Measurements from ENCODE around the gene DOK6.
"Not testable (repeated sequence)": the region's sequence is repeated elsewhere in the genome, so short reads cannot be mapped to it uniquely, and the experiment has no call there.

The DOK6 gene

DNA sequence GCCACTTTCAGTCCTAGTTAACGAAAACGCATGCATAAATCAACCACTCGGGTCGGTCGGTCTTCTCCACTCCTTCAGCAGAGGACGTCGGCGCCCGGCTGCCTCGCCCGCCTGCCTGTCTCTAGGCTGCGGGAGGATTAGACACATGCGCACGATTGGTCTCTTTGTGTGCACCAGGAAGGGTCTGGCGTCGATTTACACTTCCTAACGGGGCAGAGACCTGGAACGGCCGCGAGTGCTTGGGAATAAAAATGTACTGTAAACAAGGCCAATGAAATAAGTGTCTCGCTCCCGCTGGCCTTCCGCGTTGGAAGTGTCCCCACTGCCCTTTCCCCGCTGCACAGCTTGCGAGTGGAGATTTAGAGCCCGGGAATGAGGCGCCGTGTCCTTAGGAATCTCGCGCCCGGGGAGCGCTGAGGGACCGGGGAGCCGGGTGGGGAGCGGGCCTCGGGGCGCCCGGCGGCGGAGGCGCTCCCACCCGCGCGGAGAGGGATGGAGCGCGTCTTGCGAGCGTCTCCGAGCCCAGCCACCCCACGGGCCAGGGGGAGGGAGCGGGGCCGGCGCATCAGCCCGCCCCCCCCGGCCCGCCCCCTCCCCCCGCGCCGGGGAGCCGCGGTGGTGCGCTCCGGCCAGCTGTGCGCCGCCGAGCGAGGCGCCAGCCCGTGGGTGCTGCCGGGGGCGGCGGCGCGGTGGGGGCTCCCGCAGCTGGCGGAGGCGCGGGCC is at the start of gene DOK6:
DOK6 (plus strand) TSS at position 636 of the 723 bp plus-strand sequence.
- peak; percentile 7 for DNase-seq (ENCODE audit: low read depth)

DNA sequence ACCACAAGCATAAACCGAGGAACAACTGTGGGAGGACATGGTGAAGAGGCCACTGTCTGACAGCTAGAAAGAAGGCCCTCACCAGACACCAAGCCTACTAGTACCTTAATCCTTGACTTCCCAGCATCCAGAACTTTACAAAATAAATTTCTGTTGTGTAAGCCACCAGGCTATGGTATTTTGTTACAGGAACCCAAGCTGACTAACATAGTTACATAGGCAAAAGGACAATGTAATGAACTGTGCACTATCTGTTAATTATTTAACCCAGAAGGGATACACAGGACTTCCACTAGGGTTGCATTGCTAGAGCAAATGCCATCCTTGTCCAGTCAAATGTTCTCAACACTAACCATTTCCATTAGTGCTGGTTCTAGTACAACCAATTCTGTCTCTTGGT is 47.7 kb upstream of the DOK6 start:
- no peak for DNase-seq (ENCODE audit: low read depth)

GRCh38 chr18:69357590-69357989 is 43.1 kb upstream of the DOK6 start:
- DNase-seq (ENCODE audit: low read depth): no peak

DNA sequence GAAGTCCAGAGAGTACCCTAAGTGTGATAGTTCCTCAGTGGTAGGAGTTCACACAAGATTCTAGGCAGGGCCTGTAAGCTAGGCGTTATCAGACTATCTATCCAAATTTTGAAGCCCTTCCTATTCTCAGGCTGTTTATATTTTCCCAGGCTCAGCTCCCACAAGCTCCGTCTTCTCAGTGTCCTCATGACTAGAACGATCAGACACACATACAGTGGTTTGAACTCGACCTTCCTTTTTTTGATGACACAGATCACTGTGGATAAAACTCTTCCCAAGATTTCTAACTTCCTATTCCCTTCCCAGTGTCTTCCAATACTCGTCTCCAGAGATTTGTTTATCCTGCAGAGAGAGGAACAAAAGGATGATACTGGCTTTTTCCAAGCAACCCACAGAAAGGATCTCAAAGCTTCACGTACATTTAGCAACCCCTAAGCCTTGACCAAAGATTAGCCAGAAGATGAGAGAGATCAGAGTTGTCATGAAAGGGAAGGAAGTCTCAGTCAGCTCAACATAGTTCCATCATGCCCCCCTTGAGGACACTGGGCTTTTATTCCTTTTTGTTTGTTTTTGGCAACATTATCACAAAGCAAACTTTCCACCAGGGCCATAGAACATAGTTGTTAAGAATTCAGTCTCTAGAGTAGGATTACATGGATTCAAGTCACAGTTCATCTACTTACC is 42.3 kb upstream of the DOK6 start:
- DNase-seq (ENCODE audit: low read depth): no peak

DNA sequence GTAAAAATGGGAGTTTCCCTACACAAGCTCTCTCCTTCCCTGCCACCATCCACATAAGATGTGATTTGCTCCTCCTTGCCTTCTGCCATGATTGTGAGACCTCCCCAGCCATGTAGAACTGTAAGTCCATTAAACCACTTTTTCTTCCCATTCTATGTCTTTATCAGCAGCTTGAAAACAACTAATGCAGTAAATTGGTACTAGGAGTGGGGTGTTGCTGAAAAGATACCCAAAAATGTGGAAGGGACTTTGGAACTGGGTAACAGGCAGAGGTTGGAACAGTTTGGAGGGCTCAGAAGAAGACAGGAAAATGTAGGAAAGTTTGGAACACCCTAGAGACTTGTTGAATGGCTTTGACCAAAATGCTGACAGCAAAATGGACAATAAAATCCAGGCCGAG is 40.9 kb upstream of the DOK6 start:
- DNase-seq (ENCODE audit: low read depth): not testable (repeated sequence)

- DNase-seq (ENCODE audit: low read depth): no peak
Measured at GRCh38 chr18:69364930-69365329, 35.8 kb upstream of the DOK6 start.

GRCh38 chr18:69365658-69366057 is 35.0 kb upstream of the DOK6 start:
- no peak for DNase-seq (ENCODE audit: low read depth)

GRCh38 chr18:69367104-69367503 is 33.6 kb upstream of the DOK6 start:
- DNase-seq (ENCODE audit: low read depth): no peak

DNA sequence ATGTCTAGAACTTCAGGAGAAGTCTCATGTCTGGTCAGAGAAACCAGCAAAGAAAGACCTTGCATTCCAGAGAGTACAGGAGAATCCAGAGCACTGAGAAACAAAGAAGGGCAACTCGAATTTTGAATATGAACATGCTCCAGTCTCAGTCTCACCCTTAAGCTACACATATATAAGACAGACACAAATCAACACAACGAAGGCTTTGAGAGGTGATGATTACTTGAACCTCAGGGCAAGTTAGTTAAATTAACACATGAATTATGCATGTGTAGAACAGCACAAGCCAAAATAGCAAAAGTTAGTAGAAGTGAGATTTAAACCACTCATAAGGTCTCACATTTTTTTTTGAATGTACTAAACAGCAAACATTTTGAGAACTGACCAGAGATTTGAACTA is 29.0 kb upstream of the DOK6 start:
- DNase-seq (ENCODE audit: low read depth): no peak

DNA sequence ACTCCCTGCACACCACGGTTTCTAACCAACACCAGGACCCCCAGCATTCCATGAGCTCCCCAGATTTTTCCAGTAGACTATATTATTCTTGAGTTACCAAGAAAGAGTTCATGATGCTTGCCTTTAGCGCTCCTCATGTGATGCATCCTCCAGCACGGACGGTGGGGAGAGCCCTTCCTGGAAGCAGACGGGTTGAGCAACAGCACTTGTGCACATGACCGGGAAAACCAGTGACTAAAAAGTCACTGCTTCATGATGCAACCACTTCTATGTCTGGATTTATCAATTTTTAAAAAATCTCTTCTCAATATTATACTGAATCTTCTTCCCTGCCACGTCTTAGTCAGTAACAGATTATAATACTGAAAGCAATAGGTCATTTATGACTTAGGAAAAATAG is 20.4 kb upstream of the DOK6 start:
- no peak for DNase-seq (ENCODE audit: low read depth)

DNA sequence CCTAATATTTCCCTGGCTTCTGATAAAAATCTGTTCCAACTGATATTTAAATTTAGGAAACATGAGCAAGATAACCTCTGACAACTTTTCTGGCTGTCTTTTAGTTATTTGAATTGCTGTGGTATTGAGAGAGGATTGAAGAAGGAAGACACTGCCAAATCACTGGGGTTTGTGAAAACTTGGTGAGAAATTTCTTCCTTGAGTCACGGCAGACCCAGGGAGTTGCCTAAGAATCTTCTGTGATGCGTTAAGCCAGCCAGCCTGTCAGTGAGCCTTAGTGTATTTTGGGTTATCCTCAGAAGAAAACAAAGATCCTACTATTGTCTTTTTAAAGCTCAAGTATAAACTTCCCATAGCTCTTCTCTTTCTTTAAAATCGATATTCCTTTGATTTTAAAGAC is 17.5 kb upstream of the DOK6 start:
- DNase-seq (ENCODE audit: low read depth): no peak

DNA sequence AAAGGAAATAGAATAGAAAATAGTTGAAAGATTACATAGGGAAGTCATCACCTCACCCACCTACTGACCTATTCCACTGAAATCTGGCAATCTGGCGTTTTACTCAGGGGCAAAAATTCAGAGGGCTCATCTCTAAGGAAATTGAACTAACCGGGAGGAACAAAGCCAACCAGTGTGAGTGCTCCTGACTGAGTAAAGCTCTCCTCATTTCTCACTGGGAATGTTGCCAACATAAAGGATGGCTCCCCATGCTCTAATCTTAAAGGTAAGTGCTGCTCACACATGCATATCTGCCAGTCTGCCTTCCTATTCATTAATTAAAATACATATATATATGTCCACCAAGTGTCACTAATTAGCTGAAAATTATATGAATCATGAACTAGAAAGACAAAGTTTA is 13.5 kb upstream of the DOK6 start:
- no peak for DNase-seq (ENCODE audit: low read depth)

- DNase-seq (ENCODE audit: low read depth): no peak
Measured at GRCh38 chr18:69388222-69388621, 12.5 kb upstream of the DOK6 start.

GRCh38 chr18:69397096-69397495 is 3.6 kb upstream of the DOK6 start:
- DNase-seq (ENCODE audit: low read depth): no peak

DNA sequence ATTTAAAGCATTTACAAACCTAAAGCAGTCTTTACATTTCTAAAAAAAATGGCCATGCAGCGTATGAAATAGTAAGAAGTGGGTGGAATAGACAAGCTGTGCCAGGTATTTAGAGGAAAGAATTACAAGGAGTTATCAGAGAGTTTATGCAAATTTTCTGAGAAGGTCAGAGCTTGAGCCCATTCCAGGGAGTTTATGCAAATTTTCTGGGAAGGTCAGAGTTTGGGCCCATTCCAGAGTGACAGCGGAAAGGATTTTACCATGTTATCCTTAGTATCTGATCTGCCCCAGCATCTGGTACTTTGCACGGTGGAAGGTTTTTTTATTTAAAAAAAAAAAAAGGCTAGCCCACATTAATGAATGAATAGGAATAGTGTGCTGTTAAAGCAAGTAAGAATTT is 1.4 kb upstream of the DOK6 start:
- DNase-seq (ENCODE audit: low read depth): no peak

DNA sequence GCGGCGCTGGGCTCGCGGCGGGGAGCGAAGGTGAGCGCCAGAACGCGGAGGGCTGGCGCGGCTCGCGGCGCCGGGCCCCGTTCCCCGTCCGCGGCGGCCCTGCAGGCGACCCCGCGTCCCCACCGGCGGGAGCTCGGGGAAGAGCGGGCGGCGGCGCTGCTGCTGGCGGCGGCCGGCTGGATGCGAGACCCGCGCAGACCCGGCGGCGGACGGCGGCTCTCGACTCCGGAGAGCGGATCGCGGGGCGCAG is 213 bp downstream of the DOK6 start:
- no peak for DNase-seq (ENCODE audit: low read depth)

DNA sequence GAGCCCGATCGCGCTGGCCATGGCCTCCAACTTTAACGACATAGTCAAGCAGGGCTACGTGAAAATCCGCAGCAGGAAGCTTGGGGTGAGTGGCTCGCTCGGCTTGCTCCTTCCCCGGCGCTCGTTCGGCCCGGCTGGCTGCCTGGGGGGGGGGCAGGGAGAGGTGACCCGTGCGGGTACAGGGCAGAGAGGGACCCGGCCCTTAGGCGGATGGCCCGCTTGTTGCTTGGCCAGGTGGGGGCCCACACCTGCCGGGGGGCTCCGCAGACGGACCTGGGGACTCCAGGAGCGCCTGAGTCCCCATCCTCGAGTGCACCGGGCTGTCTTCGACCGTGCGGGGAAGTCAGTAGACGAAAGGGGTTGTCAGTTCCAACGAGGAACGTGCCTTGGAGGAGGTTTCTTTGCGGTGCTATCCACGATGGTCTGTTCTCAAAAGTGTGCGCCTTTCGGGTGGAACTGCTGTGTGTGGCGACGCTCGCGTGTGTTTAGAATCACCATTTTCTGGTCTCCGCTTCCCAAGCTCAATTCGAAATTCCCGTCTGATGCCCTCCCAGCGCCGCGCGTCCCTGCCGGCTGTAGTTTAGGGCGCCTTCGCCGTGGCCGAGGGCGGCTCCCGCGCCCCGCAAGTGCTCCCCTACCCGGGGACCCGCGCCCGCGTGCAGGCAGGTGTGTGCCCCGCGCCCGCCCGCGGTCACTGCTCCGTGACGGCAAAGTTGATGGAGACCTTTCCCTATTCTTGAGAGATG is 711 bp downstream of the DOK6 start:
- no peak for DNase-seq (ENCODE audit: low read depth)

GRCh38 chr18:69401972-69402532 is 1.4 kb downstream of the DOK6 start:
- no peak for DNase-seq (ENCODE audit: low read depth)

GRCh38 chr18:69402533-69402989 is 1.9 kb downstream of the DOK6 start:
- DNase-seq (ENCODE audit: low read depth): no peak

GRCh38 chr18:69408522-69408921 is 7.8 kb downstream of the DOK6 start:
- DNase-seq (ENCODE audit: low read depth): no peak

DNA sequence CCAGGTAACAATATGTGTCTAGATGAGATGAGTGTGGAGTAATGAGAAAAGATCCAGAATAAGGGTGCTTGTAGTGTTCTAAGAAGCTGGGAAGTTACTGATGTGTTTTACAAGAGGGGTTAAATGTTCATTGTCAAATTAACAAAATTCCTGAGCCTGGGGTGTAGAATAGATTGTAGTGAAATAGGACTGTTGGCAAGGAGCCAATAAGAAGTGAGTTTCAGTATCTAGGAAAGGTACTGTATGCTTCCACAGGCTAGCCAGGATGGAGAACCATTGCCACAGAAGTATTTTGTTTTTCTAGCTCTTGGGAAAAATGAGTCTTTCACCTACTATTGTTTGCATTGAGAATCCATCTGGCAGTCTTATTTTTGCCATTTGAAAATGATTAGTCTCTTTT is 10.5 kb downstream of the DOK6 start:
- no peak for DNase-seq (ENCODE audit: low read depth)

GRCh38 chr18:69414184-69414583 is 13.5 kb downstream of the DOK6 start:
- DNase-seq (ENCODE audit: low read depth): no peak

DNA sequence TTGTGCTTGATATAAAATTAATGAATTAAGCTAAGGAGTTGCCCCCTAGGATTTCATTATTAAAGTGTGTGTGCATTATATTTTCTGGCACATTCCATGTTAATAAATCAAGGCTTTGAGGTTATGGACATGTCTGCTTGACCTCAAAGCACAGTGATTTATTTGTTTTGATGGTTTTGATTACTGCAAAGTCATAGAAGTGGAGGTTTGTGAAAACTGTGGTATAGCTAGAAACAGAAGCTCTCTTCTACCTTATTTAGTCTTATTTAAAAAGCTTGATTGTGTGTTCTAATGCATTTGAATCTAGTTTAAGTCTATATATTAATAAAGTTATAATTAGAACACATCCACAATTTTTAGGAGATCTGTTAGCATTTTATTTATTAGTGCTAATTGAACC is 32.2 kb downstream of the DOK6 start:
- no peak for DNase-seq (ENCODE audit: low read depth)
